ENCODE results near the gene POGLUT2. TPM values are rescaled to one million over a fixed set of nuclear protein-coding genes. Genes with fewer than 3 reads are reported as not detected.

The POGLUT2 gene
- polyA plus RNA-seq, 1 of the 3 experiments (the other 2 are of a cell fraction), result 10.2 TPM

DNA sequence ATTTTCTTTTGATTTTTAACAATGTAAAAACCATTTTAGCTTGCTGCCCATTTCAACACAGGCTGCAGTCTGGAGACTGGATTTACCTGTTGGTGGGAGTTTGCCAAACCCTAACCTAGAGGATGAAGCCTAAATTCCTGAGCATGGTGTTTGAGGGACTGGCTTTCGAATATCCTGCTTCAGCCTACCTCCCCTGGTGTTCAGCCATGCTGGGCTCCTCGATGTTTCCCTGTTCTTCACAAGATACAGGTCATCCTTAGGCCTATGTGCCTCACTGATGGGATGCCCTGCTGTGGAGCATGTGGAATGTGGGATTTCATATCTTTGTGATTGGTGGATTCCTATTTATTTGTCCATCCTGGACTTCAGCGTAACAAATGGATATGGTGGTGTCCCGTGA is 26.6 kb upstream of the POGLUT2 start:
- Histone ChIP-seq H3K36me3 (replicated peaks in 1 of 2; ENCODE audit: control insufficient read depth in 1 of 2, insufficient read depth in 2 of 2, low read length in 1 of 2) (peaks cover 41 to 52% of the 10 kb centered on the region in 2 experiments), H2AFZ (ENCODE audit: low read depth) (no peak overlapping the region; the same call in 1 of the 2 replicates), H3K9me2 (no peaks in the 10 kb centered on the region), H3K9ac (no peak overlapping the region), H3K9me3 (no peaks in the 10 kb centered on the region), H3K27me3 (ENCODE audit: insufficient read depth) (no peaks in the 10 kb centered on the region), H3K4me3 (ENCODE audit: low read depth in 2 of 2, low read length in 1 of 2) (no peak overlapping the region), H3K4me1 (ENCODE audit: control insufficient read depth in 1 of 2, insufficient read depth in 2 of 2, low read depth in 1 of 2, low read length in 1 of 2) (peaks cover 0 to 7% of the 10 kb centered on the region in 2 experiments; a peak in 2 of 4 replicates), H3F3A (replicated peaks; ENCODE audit: insufficient read depth) (peaks cover 30% of the 10 kb centered on the region), H3K79me2 (ENCODE audit: insufficient read depth) (peaks cover 4% of the 10 kb centered on the region; the same call in 1 of the 2 replicates), H3K27ac (ENCODE audit: low read depth in 2 of 2, low read length in 1 of 2) (peak overlapping the region in 1 of 2 experiments; percentile 78; a peak in 2 of 4 replicates), H4K20me1 (ENCODE audit: insufficient read depth) (no peaks in the 10 kb centered on the region), H3K4me2 (peak overlapping the region; percentile 75)
- no peak for DNase-seq
- ChIA-PET CTCF (interaction anchor here (1.8 kb wide), 1 partner anchor 26 kb away, joined by 5 read pairs; no protein-coding TSS in a partner anchor), POLR2A (no interaction called here)
- 81% methylated on average over 3 of the region's 4 CpGs for WGBS (ENCODE audit: low lambda C conversion rate)
- no peak for TF ChIP-seq CHD2 (IDR thresholded peaks at IDR 0.05; ENCODE audit: low read length, partially characterized antibody)
- no peak for TF ChIP-seq SIN3A (IDR thresholded peaks at IDR 0.05; ENCODE audit: borderline replicate concordance, low read depth, low read length)
- TF ChIP-seq TCF12 (IDR thresholded peaks at IDR 0.05), result no peak
- no peak for TF ChIP-seq GATA2 (CRISPR knock-in tag; IDR thresholded peaks at IDR 0.05)
- no peak for TF ChIP-seq TEAD4 (IDR thresholded peaks at IDR 0.05; ENCODE audit: borderline replicate concordance, insufficient read depth)
- no peak for TF ChIP-seq FOSL2 (IDR thresholded peaks at IDR 0.05; ENCODE audit: borderline replicate concordance, low read depth)
- TF ChIP-seq FOXM1 (IDR thresholded peaks at IDR 0.05; ENCODE audit: low read depth), result no peak
- TF ChIP-seq EP300 (IDR thresholded peaks at IDR 0.05; ENCODE audit: borderline replicate concordance in 1 of 2, low read depth in 1 of 2, low read length in 1 of 2), result no peak

- H3F3A ChIP-seq (replicated peaks; ENCODE audit: insufficient read depth), result peaks cover 13% of the 10 kb centered on the region
Observed at GRCh38 chr13:102817907-102818306, 19.1 kb upstream of the POGLUT2 start.

DNA sequence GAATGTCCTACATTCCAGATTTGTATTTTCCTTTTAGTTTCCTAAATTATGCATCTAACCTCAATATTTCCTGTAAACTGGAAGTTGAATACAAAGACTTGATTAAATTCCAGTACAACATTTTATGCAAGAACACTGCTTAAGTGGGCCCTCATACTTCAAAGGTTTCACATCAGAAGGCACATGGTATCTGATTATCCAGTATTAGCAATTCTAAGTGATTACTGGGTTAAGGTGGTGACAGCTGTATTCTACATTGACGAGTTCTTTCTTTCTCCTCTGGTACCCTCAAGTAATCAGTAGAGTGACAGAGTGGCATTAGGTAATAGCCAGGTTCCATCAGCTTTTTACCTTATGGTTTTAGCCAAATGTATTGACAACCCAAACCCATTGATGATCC is 18.5 kb upstream of the POGLUT2 start:
- POLR2A ChIA-PET, result no interaction called here
- H4K20me1 ChIP-seq (ENCODE audit: insufficient read depth), result no peaks in the 10 kb centered on the region
- H2AFZ ChIP-seq (ENCODE audit: low read depth), result no peak overlapping the region
- 92% methylated on average over 1 of the region's 1 CpG for WGBS (ENCODE audit: low lambda C conversion rate)
- H3K4me1 ChIP-seq (ENCODE audit: control insufficient read depth in 1 of 2, insufficient read depth in 2 of 2, low read depth in 1 of 2, low read length in 1 of 2), result peaks cover 4 to 16% of the 10 kb centered on the region in 2 experiments; a peak in 3 of 4 replicates
- H3K4me3 ChIP-seq (ENCODE audit: low read depth in 2 of 2, low read length in 1 of 2), result no peak overlapping the region
- peaks cover 18 to 43% of the 10 kb centered on the region in 2 experiments for H3K36me3 ChIP-seq (replicated peaks in 1 of 2; ENCODE audit: control insufficient read depth in 1 of 2, insufficient read depth in 2 of 2, low read length in 1 of 2)
- peaks cover 13% of the 10 kb centered on the region for H3F3A ChIP-seq (replicated peaks; ENCODE audit: insufficient read depth)
- peaks cover 35% of the 10 kb centered on the region for H3K79me2 ChIP-seq (ENCODE audit: insufficient read depth)
- no peak overlapping the region for H3K9ac ChIP-seq
- peak overlapping the region in 1 of 2 experiments; percentile 61; a peak in 2 of 4 replicates for H3K27ac ChIP-seq (ENCODE audit: low read depth in 2 of 2, low read length in 1 of 2)
- no peaks in the 10 kb centered on the region for H3K27me3 ChIP-seq (ENCODE audit: insufficient read depth)
- H3K9me3 ChIP-seq, result no peaks in the 10 kb centered on the region
- H3K4me2 ChIP-seq, result no peak overlapping the region
- no peaks in the 10 kb centered on the region for H3K9me2 ChIP-seq
- DNase-seq, result no peak
- CTCF ChIA-PET, result interaction anchor here (1.2 to 1.5 kb wide), 2 partner anchors 17 to 53 kb away, joined by 3 to 5 read pairs; no protein-coding TSS in a partner anchor
- TF ChIP-seq NFIC (IDR thresholded peaks at IDR 0.05; ENCODE audit: borderline replicate concordance), result no peak
- TF ChIP-seq FOXJ3 (CRISPR knock-in tag; IDR thresholded peaks at IDR 0.05), result no peak
- TF ChIP-seq MAX (IDR thresholded peaks at IDR 0.05; ENCODE audit: low read depth), result no peak
- no peak for TF ChIP-seq SIN3A (IDR thresholded peaks at IDR 0.05; ENCODE audit: borderline replicate concordance, low read depth, low read length)
- TF ChIP-seq USF2 (IDR thresholded peaks at IDR 0.05; ENCODE audit: borderline replicate concordance, low read depth, low read length), result no peak
- TF ChIP-seq FOSL2 (IDR thresholded peaks at IDR 0.05; ENCODE audit: borderline replicate concordance, low read depth), result no peak
- no peak for TF ChIP-seq POLR2AphosphoS5 (IDR thresholded peaks at IDR 0.05; ENCODE audit: low read depth, low read length)
- TF ChIP-seq TEAD4 (IDR thresholded peaks at IDR 0.05; ENCODE audit: borderline replicate concordance, insufficient read depth), result no peak
- no peak for TF ChIP-seq MXI1 (IDR thresholded peaks at IDR 0.05; ENCODE audit: low read depth, low read length)
- no peak for TF ChIP-seq SMC3 (IDR thresholded peaks at IDR 0.05; ENCODE audit: low read depth, low read length)
- no peak for TF ChIP-seq GATA2 (CRISPR knock-in tag; IDR thresholded peaks at IDR 0.05)
- TF ChIP-seq MEF2A (IDR thresholded peaks at IDR 0.05; ENCODE audit: borderline replicate concordance, low read depth), result no peak
- no peak for TF ChIP-seq EZH2phosphoT487 (IDR thresholded peaks at IDR 0.05; ENCODE audit: borderline replicate concordance, low read depth)
- TF ChIP-seq JUND (IDR thresholded peaks at IDR 0.05), result no peak
- no peak for TF ChIP-seq TAF1 (IDR thresholded peaks at IDR 0.05; ENCODE audit: borderline replicate concordance, low read depth, low read length)
- TF ChIP-seq RCOR1 (IDR thresholded peaks at IDR 0.05; ENCODE audit: low read length), result no peak
- no peak for TF ChIP-seq ELF1 (IDR thresholded peaks at IDR 0.05)

More at GRCh38 chr13:102817907-102818306, 19.1 kb upstream of the POGLUT2 start:
- H3K79me2 ChIP-seq (ENCODE audit: insufficient read depth), result peaks cover 29% of the 10 kb centered on the region
- POLR2A ChIA-PET, result no interaction called here
- H3K9me3 ChIP-seq, result no peaks in the 10 kb centered on the region
- peaks cover 0 to 14% of the 10 kb centered on the region in 2 experiments; a peak in 2 of 4 replicates for H3K4me1 ChIP-seq (ENCODE audit: control insufficient read depth in 1 of 2, insufficient read depth in 2 of 2, low read depth in 1 of 2, low read length in 1 of 2)
- CTCF ChIA-PET, result interaction anchor here (1.2 to 1.5 kb wide), 3 partner anchors 10 to 53 kb away, joined by 3 to 5 read pairs (median 4); no protein-coding TSS in a partner anchor
- no peak for DNase-seq
- H3K4me3 ChIP-seq (ENCODE audit: low read depth in 2 of 2, low read length in 1 of 2), result no peak overlapping the region
- H3K27ac ChIP-seq (ENCODE audit: low read depth in 2 of 2, low read length in 1 of 2), result no peak overlapping the region
- TF ChIP-seq GABPA (IDR thresholded peaks at IDR 0.05; ENCODE audit: low read depth), result no peak
- no peak for TF ChIP-seq FOXJ3 (CRISPR knock-in tag; IDR thresholded peaks at IDR 0.05)
- H3K27me3 ChIP-seq (ENCODE audit: insufficient read depth), result no peaks in the 10 kb centered on the region
- H3K4me2 ChIP-seq, result no peak overlapping the region
- H3K36me3 ChIP-seq (replicated peaks in 1 of 2; ENCODE audit: control insufficient read depth in 1 of 2, insufficient read depth in 2 of 2, low read length in 1 of 2), result peaks cover 24 to 49% of the 10 kb centered on the region in 2 experiments
- no peaks in the 10 kb centered on the region for H3K9me2 ChIP-seq
- no peak overlapping the region for H2AFZ ChIP-seq (ENCODE audit: low read depth)
- H4K20me1 ChIP-seq (ENCODE audit: insufficient read depth), result no peaks in the 10 kb centered on the region
- H3K9ac ChIP-seq, result no peak overlapping the region
